DMS79 treated with DMSO at 0.1 percent for 48 hours (cell line): ENCODE measurements around the gene CAPN15.

ENCODE experiments used
- DNase-seq: peaks from one replicate; lab custom pipeline; 2025; lab: John Stamatoyannopoulos, UW

Gene CAPN15

GRCh38 chr16:561957-562938 is 34.7 kb downstream of the CAPN15 start:
- DNase-seq, result no peak

DNA sequence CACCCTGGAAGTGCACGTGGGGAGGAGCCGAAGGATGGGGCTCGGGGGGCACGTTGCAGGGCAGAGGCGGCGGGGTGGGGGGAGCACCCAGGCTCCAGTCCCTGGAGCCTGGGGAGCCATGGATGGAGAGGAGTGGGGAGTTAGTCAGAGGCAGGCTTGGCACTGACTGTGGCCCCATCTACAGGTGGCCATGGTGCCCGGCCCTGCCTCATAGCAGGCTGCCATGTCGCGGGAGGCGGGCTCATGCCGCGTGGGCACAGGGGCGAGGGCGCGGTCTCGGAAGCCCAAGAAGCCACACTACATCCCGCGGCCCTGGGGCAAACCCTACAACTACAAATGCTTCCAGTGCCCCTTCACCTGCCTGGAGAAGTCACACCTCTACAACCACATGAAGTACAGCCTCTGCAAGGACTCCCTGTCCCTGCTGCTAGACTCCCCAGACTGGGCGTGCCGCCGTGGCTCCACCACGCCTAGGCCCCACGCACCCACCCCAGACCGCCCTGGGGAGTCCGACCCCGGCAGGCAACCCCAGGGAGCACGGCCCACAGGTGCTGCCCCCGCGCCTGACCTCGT is 35.6 kb downstream of the CAPN15 start:
- DNase-seq, result no peak

DNA sequence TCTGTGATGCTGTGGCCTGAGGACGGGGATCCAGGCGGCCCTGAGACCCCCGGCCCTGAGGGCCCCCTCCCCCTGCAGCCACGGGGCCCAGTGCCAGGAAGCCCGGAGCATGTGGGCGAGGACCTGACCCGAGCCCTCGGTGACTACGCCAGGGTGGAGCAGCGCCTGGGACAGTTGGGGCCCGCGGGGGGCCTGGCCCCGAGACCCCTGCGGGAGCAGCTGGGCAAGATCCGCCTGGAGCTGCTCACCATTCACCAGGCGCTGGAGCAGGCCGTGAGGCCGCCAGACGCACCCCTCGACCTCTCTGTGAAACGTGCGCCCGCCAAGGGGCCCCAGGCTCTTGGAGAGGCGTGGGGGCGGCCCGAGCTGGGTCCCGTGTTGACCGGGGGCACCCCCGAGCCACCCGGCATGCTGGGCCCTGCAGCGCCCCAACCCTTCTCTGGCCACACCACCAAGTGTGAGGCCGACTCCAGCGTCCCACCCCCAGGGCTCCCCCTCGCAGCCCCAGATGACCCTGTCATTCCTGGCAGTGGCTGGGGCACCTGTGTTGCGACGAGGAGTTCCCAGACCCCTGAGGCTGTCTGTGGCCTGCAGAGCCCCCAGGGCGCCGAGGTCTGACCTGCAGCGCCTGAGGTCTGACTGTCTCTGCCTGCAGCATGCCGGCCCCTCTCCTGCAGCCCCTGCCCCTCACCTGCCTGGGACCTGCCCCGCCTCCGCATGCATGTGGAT is 37.3 kb downstream of the CAPN15 start:
- no peak for DNase-seq

DNA sequence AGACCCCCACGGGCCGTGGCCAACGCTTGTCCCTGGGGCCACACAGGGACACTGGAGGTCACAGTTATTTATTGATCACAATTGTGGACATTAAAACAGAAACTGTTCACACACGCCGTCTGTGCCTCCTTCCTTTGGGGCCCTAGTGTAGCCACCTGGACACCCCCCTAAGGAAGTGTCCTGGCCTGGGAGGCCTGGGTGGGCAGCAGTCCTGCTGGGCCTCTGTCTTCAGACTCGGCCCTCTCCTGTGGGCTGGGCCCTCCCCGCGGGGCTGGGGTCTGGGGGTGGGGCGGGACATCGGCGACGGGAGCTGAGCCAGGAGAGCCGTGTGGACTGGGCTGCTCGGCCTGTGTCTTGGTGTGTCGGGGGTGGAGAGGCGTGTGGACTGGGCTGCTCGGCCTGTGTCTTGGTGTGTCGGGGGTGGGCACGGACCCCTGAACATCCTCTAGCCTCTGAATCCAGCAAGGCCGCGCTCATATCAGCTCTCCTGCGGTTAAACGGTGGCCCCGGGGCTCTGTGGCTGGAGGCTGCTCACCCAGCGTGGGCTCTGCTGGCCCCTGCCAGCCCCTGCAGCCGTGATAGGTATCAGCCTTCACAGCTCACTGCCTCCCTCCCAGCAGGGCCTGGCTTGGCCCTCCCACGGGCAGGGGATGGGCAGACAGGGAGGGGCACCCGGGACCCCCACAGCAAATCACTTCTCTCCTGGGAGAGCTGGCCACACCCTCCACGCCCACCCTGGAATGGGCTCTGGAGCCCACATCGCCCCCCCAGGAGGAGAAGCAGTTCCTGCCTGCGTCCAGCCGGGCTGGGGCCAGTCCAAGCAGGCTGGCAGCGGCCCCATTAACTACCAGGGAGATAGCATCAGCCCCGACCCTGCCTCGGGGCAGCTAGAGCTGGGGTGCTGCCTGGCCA is 38.2 kb downstream of the CAPN15 start:
- no peak for DNase-seq

DNA sequence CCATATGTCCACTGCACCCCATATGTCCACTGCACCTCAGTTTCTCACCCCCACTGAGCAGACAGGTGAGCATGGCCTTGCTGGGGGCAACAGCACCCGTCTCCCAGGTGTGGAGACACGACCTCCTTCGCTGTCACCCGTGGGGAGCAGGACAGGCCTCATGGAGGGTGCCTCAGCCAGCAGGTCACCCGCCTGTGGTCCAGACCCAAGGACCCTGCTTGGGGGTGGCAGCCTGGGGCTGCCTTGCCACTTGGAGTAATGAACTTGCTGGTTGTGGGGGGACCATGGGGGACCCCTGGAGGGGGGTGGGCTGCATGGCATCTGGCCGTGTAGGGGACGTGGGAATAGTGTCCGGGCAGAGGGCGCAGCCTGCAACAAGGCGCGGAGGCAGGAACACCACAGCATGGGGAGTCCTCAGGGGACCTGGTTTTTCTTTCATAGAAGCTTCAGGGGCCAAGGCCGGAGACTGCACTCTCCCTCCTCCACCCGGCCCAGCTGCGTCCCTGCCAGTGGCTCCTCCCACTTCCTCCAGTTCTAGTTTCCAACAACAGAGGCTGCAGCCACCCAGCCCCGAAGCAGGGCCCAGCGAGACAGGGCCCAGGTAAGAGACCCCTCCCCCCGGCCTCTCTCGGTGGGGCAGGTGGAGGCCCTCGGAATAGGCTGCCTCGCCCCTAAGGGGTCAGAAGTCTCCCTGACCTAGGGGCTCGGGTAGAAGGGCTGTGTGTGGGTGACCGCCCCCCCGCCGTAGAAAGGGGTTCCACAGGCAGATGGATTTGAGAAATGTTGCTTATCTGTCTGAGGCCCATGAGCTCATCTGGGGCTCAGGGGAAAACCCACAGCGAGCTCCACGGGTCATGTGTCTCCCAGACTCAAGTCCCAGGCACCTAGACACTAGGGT is 39.2 kb downstream of the CAPN15 start, which contains the start of gene NHLRC4:
NHLRC4 (plus strand) TSS at position 531 of the 898 bp plus-strand sequence. CDS start 1,043 bp downstream, outside the sequence.
- no peak for DNase-seq

GRCh38 chr16:567373-568256 is 40.1 kb downstream of the CAPN15 start:
- no peak for DNase-seq

DNA sequence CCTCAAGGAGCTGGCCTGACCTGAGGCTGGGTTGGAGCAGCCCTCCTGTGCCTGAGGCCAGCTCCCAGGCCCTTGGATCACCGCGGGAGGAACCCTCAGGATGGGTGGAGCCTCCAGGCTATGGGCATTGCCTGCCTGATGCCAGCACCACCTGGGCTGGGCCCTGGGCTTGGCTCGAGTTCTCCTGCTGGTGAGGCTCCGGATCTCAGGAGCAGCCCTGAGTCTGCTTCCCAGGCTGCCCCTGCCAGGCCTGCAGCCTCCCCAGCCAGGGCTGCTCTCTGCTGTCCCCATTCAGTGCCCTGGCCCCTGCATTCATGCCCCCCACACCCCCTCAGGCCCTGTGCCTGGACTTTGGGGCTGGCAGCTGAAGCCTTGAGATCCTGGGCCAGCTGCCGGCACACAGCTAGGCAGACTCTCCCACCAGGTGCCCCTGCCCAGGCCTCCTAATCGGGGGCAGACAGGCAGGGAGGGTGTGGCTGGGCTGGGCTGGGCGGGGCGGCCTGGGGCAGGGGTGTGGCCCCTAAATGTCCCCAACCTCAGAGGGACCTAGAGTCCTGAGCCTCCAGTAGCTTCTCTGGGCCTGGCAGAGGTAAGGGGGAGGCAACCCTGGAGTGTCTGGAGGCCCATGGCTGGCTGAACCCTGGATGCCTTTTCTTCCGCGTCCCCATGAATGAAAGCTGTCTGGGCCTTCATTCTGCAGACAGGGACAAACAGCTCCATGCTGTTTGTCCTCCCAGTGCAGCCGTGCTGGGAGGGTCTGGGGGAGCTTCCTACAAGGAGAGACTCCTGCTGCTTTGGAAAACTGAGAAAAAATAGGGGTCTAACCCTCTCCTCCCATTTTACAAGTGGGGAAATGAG is 41.1 kb downstream of the CAPN15 start:
- DNase-seq, result no peak

- peak; percentile 49 for DNase-seq
Measured at GRCh38 chr16:569445-570254, 42.1 kb downstream of the CAPN15 start, which contains the start of gene PIGQ. Gene PIGQ, plus strand, starts transcription at chr16:569968. Its CDS starts 4,107 bp downstream, at chr16:574075.

- DNase-seq, result no peak
Measured at GRCh38 chr16:572865-573650, 45.5 kb downstream of the CAPN15 start.

DNA sequence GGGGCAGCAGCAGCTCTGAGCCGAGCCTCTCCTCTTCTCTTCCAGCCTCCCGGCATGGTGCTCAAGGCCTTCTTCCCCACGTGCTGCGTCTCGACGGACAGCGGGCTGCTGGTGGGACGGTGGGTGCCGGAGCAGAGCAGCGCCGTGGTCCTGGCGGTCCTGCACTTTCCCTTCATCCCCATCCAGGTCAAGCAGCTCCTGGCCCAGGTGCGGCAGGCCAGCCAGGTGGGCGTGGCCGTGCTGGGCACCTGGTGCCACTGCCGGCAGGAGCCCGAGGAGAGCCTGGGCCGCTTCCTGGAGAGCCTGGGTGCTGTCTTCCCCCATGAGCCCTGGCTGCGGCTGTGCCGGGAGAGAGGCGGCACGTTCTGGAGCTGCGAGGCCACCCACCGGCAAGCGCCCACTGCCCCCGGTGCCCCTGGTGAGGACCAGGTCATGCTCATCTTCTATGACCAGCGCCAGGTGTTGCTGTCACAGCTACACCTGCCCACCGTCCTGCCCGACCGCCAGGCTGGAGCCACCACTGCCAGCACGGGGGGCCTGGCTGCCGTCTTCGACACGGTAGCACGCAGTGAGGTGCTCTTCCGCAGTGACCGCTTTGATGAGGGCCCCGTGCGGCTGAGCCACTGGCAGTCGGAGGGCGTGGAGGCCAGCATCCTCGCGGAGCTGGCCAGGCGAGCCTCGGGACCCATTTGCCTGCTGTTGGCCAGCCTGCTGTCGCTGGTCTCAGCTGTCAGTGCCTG is 46.7 kb downstream of the CAPN15 start:
- DNase-seq, result no peak

DNA sequence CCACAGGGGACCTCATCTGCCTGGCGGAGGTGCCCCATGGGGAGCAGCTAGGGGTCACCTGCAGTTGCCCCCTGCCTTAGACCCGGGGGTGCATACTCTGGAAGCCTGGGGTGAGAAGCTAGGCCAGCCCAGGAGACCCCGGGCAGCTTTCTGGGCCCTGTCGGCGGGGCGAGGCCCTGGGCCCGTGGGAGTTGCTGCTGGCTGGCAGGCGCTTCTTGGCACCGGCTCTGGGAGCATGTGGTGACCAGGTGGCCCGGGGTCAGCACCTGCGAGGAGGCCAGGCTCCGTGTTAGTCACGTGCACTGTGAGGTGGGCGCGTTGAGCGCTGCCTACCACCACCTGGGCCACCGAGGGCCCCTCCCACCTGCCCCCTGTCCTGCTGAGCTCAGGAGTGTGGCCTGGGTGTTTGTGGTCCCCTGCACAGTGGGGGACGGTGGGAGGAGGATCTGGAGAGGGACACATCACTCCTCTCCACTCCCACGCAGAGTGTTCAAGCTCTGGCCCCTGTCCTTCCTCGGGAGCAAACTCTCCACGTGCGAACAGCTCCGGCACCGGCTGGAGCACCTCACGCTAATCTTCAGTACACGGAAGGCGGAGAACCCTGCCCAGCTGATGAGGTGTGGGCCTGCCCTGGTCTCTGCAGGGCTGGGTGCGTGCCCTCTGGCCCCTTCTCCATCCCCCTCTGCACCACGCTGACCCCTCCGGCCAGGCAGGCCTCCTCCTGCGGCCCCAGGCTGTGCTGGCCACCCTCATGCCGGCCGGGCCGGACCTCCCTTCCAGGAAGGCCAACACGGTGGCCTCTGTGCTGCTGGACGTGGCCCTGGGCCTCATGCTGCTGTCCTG is 48.1 kb downstream of the CAPN15 start:
- DNase-seq, result no peak

GRCh38 chr16:576197-576822 is 48.8 kb downstream of the CAPN15 start:
- DNase-seq, result no peak

DNA sequence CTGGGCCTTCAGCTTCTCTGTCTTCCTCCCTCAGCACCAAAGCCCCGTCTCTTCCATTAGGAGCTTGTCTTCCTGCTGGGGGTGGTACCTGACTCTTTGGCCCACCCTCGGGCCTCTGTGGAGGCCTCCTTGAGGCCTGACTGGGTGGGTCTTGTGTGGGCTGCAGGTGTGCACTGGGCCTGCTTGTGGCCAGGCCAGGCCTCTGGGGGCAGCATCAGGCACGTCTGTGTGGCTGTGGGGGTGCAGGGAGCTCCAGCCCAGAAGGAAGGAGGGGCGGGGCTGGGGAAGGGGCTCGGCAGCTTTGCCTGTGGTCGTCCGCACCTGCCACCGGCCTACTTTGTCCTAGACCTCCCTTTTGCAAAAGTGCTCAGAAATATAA is 49.3 kb downstream of the CAPN15 start:
- DNase-seq, result no peak

GRCh38 chr16:577796-578195 is 50.3 kb downstream of the CAPN15 start:
- DNase-seq, result no peak
